GM23338 (cell line): Measurements from ENCODE around the gene NUP98. TPM values are rescaled to one million over a fixed set of nuclear protein-coding genes. Genes with fewer than 3 reads are reported as not detected.

ENCODE experiments used
- ATAC-seq: fragments of 200-7000 bp; cut with Tn5 transposase; 3 replicates; pipeline ENCODE4 v1.9.1; 2020
- DNase-seq: peaks from one replicate; pipeline ENCODE4 v3.0.0-alpha.2; 2015; ENCODE audit warnings: low spot score
- H2AFZ ChIP-seq: fragments of 200-600 bp; sonication (generic); 2 replicates; pipeline ENCODE4 v1.8.0; 2016; ENCODE audit warnings: antibody characterized with exemption, mild to moderate bottlenecking, moderate library complexity
- H3F3A ChIP-seq: fragments of 200-600 bp; sonication (generic); replicated peaks from 2 replicates; pipeline ENCODE4 v1.8.0; 2017; ENCODE audit warnings: antibody characterized with exemption, mixed run types, low read depth
- H3K27ac ChIP-seq: fragments of 200-600 bp; sonication (generic); 2 replicates; pipeline ENCODE4 v1.6.1; 2016; ENCODE audit warnings: low read depth
- H3K27me3 ChIP-seq: fragments of 200-600 bp; sonication (generic); 2 replicates; pipeline ENCODE4 v1.8.0; 2016; ENCODE audit warnings: mild to moderate bottlenecking, mixed run types, moderate library complexity; ENCODE audit not compliant: insufficient read depth
- H3K36me3 ChIP-seq: fragments of 200-600 bp; sonication (generic); 2 replicates; pipeline ENCODE4 v1.8.0; 2016; ENCODE audit warnings: mild to moderate bottlenecking; ENCODE audit not compliant: insufficient read depth
- H3K4me1 ChIP-seq: fragments of 200-600 bp; sonication (generic); 2 replicates; pipeline ENCODE4 v1.8.0; 2016; ENCODE audit warnings: mild to moderate bottlenecking, moderate library complexity; ENCODE audit not compliant: insufficient read depth
- H3K4me2 ChIP-seq: fragments of 200-600 bp; sonication (generic); 2 replicates; pipeline ENCODE4 v1.7.1; 2017; ENCODE audit warnings: mixed run types
- H3K4me3 ChIP-seq: fragments of 200-600 bp; sonication (generic); 2 replicates; pipeline ENCODE4 v1.6.1; 2016; ENCODE audit warnings: mixed run types
- H3K79me2 ChIP-seq: fragments of 200-600 bp; sonication (generic); replicated peaks from 2 replicates; pipeline ENCODE4 v1.8.0; 2017; ENCODE audit warnings: mild to moderate bottlenecking; ENCODE audit not compliant: insufficient read depth
- H3K9me2 ChIP-seq: fragments of 200-600 bp; sonication (generic); 2 replicates; pipeline ENCODE4 v1.8.0; 2017; ENCODE audit not compliant: insufficient read depth
- H4K20me1 ChIP-seq: fragments of 200-600 bp; sonication (generic); replicated peaks from 2 replicates; pipeline ENCODE4 v1.8.0; 2017; ENCODE audit warnings: mild to moderate bottlenecking; ENCODE audit not compliant: insufficient read depth
- H3K27ac Mint-ChIP-seq: 2 replicates; pipeline ENCODE4 v1.8.0; 2020; ENCODE audit warnings: inconsistent platforms, mild to moderate bottlenecking, moderate library complexity, mixed read lengths
- H3K27me3 Mint-ChIP-seq: 3 replicates; pipeline ENCODE4 v1.8.0; 2022; ENCODE audit warnings: low read depth, mild to moderate bottlenecking, moderate library complexity, mixed read lengths, inconsistent platforms; ENCODE audit not compliant: insufficient read depth, poor library complexity
- H3K36me3 Mint-ChIP-seq: 3 replicates; pipeline ENCODE4 v1.8.0; 2021; ENCODE audit warnings: low read depth, mild to moderate bottlenecking, inconsistent platforms, moderate library complexity, mixed read lengths
- H3K4me1 Mint-ChIP-seq: 3 replicates; pipeline ENCODE4 v1.8.0; 2020; ENCODE audit warnings: mild to moderate bottlenecking, inconsistent platforms, mixed read lengths
- H3K4me3 Mint-ChIP-seq: 3 replicates; pipeline ENCODE4 v1.8.0; 2021; ENCODE audit warnings: moderate library complexity, mild to moderate bottlenecking, inconsistent platforms, mixed read lengths
- H3K9me3 Mint-ChIP-seq: 3 replicates; pipeline ENCODE4 v1.8.0; 2020; ENCODE audit warnings: moderate library complexity, mild to moderate bottlenecking, inconsistent platforms, mixed read lengths
- CREB1 ChIP-seq: fragments of 250-450 bp; sonication (Bioruptor Pico); IDR thresholded peaks from 2 replicates; pipeline ENCODE4 v1.5.0; 2020; ENCODE audit warnings: low read depth, mild to moderate bottlenecking, moderate library complexity
- CTCF ChIP-seq, 2 experiments: fragments of 200-600 bp in 1 of 2; sonication (generic) in 1 of 2; conservative IDR thresholded peaks; 2 replicates each; pipeline versions ENCODE4 v1.5.1 to v1.6.1; 2016 to 2017; ENCODE audit warnings: antibody characterized with exemption in 2 of 2, low read depth in 2 of 2, mild to moderate bottlenecking in 2 of 2, moderate library complexity in 1 of 2
- EZH2 ChIP-seq: fragments of 200-600 bp; sonication (generic); IDR thresholded peaks from one replicate; pipeline ENCODE4 v1.8.0; 2017; ENCODE audit warnings: antibody characterized with exemption, mild to moderate bottlenecking, low read depth; ENCODE audit not compliant: unreplicated experiment
- EZH2phosphoT487 ChIP-seq: fragments of 200-600 bp; sonication (generic); IDR thresholded peaks from one replicate; pipeline ENCODE4 v1.8.1; 2018; ENCODE audit warnings: antibody characterized with exemption; ENCODE audit not compliant: unreplicated experiment
- JUNB ChIP-seq: IDR thresholded peaks from one replicate; pipeline ENCODE4 v1.6.1; 2016; ENCODE audit warnings: antibody characterized with exemption; ENCODE audit not compliant: unreplicated experiment
- NANOG ChIP-seq: IDR thresholded peaks from 2 replicates; pipeline ENCODE4 v1.6.1; 2016; ENCODE audit warnings: antibody characterized with exemption, borderline replicate concordance
- POLR2AphosphoS5 ChIP-seq: IDR thresholded peaks from 2 replicates; pipeline ENCODE4 v1.6.1; 2016; ENCODE audit warnings: antibody characterized with exemption, low read depth
- REST ChIP-seq: IDR thresholded peaks from one replicate; pipeline ENCODE4 v1.6.1; 2018; ENCODE audit warnings: antibody characterized with exemption; ENCODE audit not compliant: unreplicated experiment
- STAT1 ChIP-seq: IDR thresholded peaks from one replicate; pipeline ENCODE4 v1.6.1; 2016; ENCODE audit warnings: antibody characterized with exemption; ENCODE audit not compliant: unreplicated experiment
- ZNF114 ChIP-seq: fragments of 250-450 bp; sonication (Bioruptor Pico); IDR thresholded peaks from 2 replicates; pipeline ENCODE4 v1.5.0; 2020; ENCODE audit warnings: mild to moderate bottlenecking, moderate library complexity
- ZNF331 ChIP-seq: fragments of 250-450 bp; sonication (Bioruptor Pico); IDR thresholded peaks from 2 replicates; pipeline ENCODE4 v1.5.0; 2020; ENCODE audit warnings: low read depth, mild to moderate bottlenecking, moderate library complexity
- ZNF462 ChIP-seq: fragments of 250-450 bp; sonication (Bioruptor Pico); IDR thresholded peaks from 2 replicates; pipeline ENCODE4 v1.5.0; 2020; ENCODE audit warnings: mild to moderate bottlenecking, moderate library complexity
- polyA plus RNA-seq: library from polyadenylated mRNA; unstranded; fragments of >200 nt; fragmentation: Nextera tagmentation; extraction: Ambion mirVana; gene quantifications from 2 replicates; pipeline ENCODE4 v1.2.1, GENCODE V29; 2016
- total RNA-seq: library from RNA; depleted of rRNA; stranded (reverse); fragments of >200 nt; shearing (Covaris generic); gene quantifications from 2 replicates; pipeline ENCODE4 v1.2.3, GENCODE V29; 2014
- TF ChIP-seq, protein P1 (sequence below): IDR thresholded peaks from 2 replicates; pipeline ENCODE4 v1.6.1; 2016; ENCODE audit warnings: antibody characterized with exemption

NUP98 gene
- total and polyA plus RNA-seq, 2 experiments from 2014 or later: 23.9 to 174 TPM

DNA sequence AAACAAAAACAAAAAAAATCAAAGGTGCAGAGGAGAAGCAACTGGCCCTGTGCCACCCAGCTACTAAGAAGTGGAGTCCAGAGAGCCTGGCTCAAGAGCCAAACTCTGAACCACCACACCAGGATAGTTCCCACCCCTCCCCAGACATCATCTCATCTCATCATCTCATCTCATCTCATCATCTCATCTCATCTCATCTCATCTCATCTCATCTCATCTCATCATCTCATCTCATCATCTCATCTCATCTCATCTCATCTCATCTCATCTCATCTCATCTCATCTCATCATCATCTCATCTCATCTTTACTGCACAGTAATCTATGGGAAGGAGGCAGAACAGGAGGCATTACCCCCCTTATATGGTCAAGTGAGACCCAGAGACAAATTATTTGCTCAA is 134.5 kb downstream of the NUP98 start:
- H3K27ac ChIP-seq: no peak overlapping the region
- H3K4me1 Mint-ChIP-seq: no peaks in the 10 kb centered on the region
- H4K20me1 ChIP-seq: no peaks in the 10 kb centered on the region
- H3K36me3 Mint-ChIP-seq: peaks cover 10% of the 10 kb centered on the region
- H3K79me2 ChIP-seq: no peaks in the 10 kb centered on the region
- peaks cover 11% of the 10 kb centered on the region for H3K27me3 Mint-ChIP-seq
- DNase-seq (no peak), ATAC-seq (no peak)
- TF ChIP-seq REST: no peak
- TF ChIP-seq POLR2AphosphoS5: no peak
- TF ChIP-seq NANOG: no peak
- no peak for TF ChIP-seq CREB1
- TF ChIP-seq EZH2phosphoT487: no peak
- TF ChIP-seq JUNB: no peak
- TF ChIP-seq ZNF114: no peak
- TF ChIP-seq STAT1: no peak
- TF ChIP-seq, protein P1, sequence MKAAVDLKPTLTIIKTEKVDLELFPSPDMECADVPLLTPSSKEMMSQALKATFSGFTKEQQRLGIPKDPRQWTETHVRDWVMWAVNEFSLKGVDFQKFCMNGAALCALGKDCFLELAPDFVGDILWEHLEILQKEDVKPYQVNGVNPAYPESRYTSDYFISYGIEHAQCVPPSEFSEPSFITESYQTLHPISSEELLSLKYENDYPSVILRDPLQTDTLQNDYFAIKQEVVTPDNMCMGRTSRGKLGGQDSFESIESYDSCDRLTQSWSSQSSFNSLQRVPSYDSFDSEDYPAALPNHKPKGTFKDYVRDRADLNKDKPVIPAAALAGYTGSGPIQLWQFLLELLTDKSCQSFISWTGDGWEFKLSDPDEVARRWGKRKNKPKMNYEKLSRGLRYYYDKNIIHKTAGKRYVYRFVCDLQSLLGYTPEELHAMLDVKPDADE: no peak
- TF ChIP-seq EZH2: no peak
- TF ChIP-seq ZNF462: no peak
- TF ChIP-seq ZNF331 (CRISPR knock-in tag): no peak
- TF ChIP-seq CTCF (conservative IDR thresholded peaks at IDR 0.05; ENCODE audit: low read depth in 2 of 2): no peak
- H3K4me2 ChIP-seq: no peak overlapping the region
- H3K27ac Mint-ChIP-seq: no peak overlapping the region
- no peaks in the 10 kb centered on the region for H3F3A ChIP-seq
- no peaks in the 10 kb centered on the region for H3K27me3 ChIP-seq
- peaks cover 7% of the 10 kb centered on the region; the same call in 2 of the 3 replicates for H3K9me3 Mint-ChIP-seq
- H3K9me2 ChIP-seq: peaks cover 4% of the 10 kb centered on the region; the same call in 1 of the 2 replicates
- no peak overlapping the region for H3K4me3 Mint-ChIP-seq
- no peaks in the 10 kb centered on the region for H3K36me3 ChIP-seq
- no peak overlapping the region for H3K4me3 ChIP-seq
- H3K4me1 ChIP-seq: no peaks in the 10 kb centered on the region
- no peak overlapping the region for H2AFZ ChIP-seq
